ENCODE data around the gene IGFLR1. TPM values are rescaled to one million over a fixed set of nuclear protein-coding genes. Genes with fewer than 3 reads are reported as not detected.
A peak's percentile ranks its signal among the peaks of the same experiment; 100 is the strongest.

The IGFLR1 gene
- total and polyA plus RNA-seq, 9 of the 15 experiments (the other 6 are each of a cell fraction or from before 2014, with no cell fraction given): 1.0 to 14.3 (median 4.6) TPM

- DNase-seq (ENCODE audit: extremely low read depth in 1 of 4, low spot score in 3 of 4) (no peak), ATAC-seq (peak; percentile 38), FAIRE-seq (no peak)
- intact Hi-C loops (cut with micrococcal nuclease): no loop called here
- 76% methylated on average over 5 of the region's 11 CpGs for WGBS (ENCODE audit: insufficient coverage, low coverage, missing lambda C conversion rate)
- Histone ChIP-seq H3K27me3 (ENCODE audit: control insufficient read depth in 2 of 2, insufficient read depth in 2 of 2, low read length in 2 of 2) (no peaks in the 10 kb centered on the region), H3K36me3 (ENCODE audit: control insufficient read depth, insufficient read depth, low read length) (peaks cover 44% of the 10 kb centered on the region; the same call in 1 of the 3 replicates), H3K79me2 (ENCODE audit: control insufficient read depth, insufficient read depth, low read length) (no peaks in the 10 kb centered on the region), H3K4me1 (replicated peaks in 1 of 2; ENCODE audit: control insufficient read depth in 2 of 2, insufficient read depth in 2 of 2, low read length in 2 of 2) (peaks cover 0 to 19% of the 10 kb centered on the region in 2 experiments; a peak in 2 of 5 replicates), H3K9me1 (ENCODE audit: control insufficient read depth, insufficient read depth, low read length) (no peaks in the 10 kb centered on the region), H3K4me3 (no peak overlapping the region), H3K4me2 (ENCODE audit: insufficient read depth, low read length) (no peak overlapping the region), H4K20me1 (replicated peaks; ENCODE audit: control insufficient read depth, insufficient read depth, low read length) (no peaks in the 10 kb centered on the region), H2AFZ (ENCODE audit: low read depth, low read length) (no peak overlapping the region), H3K27ac (ENCODE audit: extremely low read depth, low read depth, low read length) (no peak overlapping the region), H3K9me3 (replicated peaks; ENCODE audit: control insufficient read depth, insufficient read depth, low read depth, low read length) (no peaks in the 10 kb centered on the region), H3K9ac (ENCODE audit: insufficient read depth in 1 of 2, low read depth in 2 of 2, low read length in 2 of 2) (peak overlapping the region in 1 of 2 experiments; percentile 26; a peak in 1 of 4 replicates)
- TF ChIP-seq NR3C1 (CRISPR knock-in tag; IDR thresholded peaks at IDR 0.05) (no peak), FOXA1 (IDR thresholded peaks at IDR 0.05; ENCODE audit: borderline replicate concordance) (no peak), BMI1 (IDR thresholded peaks at IDR 0.05; ENCODE audit: low read length) (no peak), ZNF75A (CRISPR knock-in tag; IDR thresholded peaks at IDR 0.05) (no peak), ZNF830 (CRISPR knock-in tag; IDR thresholded peaks at IDR 0.05) (no peak), ZNF436 (CRISPR knock-in tag; IDR thresholded peaks at IDR 0.05) (no peak), ZNF583 (CRISPR knock-in tag; IDR thresholded peaks at IDR 0.05) (no peak), ZNF785 (CRISPR knock-in tag; IDR thresholded peaks at IDR 0.05) (no peak), PPARD (CRISPR knock-in tag; IDR thresholded peaks at IDR 0.05) (no peak), RBBP5 (IDR thresholded peaks at IDR 0.05; ENCODE audit: borderline replicate concordance, insufficient read depth, low read length, poor library complexity, severe bottlenecking) (no peak), ZNF41 (CRISPR knock-in tag; conservative IDR thresholded peaks at IDR 0.05) (no peak)
- in situ Hi-C loops (cut with MboI): no loop called here
- no TSS peak for BruUV-seq (replicated peaks)
- CTCF ChIA-PET (ENCODE audit: low intra/inter-chr PET ratio): no interaction called here
- POLR2A ChIA-PET: interaction anchor here (0.7 to 1.2 kb wide), 2 partner anchors 22 to 213 kb away, joined by 3 read pairs; no protein-coding TSS in a partner anchor
Observed at GRCh38 chr19:35766571-35767104, 24.4 kb upstream of the IGFLR1 start.
